Measurements from ENCODE around the gene GTPBP8. TPM values are rescaled to one million over a fixed set of nuclear protein-coding genes. Genes with fewer than 3 reads are reported as not detected.

The GTPBP8 gene
- total and polyA plus RNA-seq, 2 of the 8 experiments (the other 6 are each of a cell fraction or from before 2014, with no cell fraction given): 25.8 to 27.6 TPM

DNA sequence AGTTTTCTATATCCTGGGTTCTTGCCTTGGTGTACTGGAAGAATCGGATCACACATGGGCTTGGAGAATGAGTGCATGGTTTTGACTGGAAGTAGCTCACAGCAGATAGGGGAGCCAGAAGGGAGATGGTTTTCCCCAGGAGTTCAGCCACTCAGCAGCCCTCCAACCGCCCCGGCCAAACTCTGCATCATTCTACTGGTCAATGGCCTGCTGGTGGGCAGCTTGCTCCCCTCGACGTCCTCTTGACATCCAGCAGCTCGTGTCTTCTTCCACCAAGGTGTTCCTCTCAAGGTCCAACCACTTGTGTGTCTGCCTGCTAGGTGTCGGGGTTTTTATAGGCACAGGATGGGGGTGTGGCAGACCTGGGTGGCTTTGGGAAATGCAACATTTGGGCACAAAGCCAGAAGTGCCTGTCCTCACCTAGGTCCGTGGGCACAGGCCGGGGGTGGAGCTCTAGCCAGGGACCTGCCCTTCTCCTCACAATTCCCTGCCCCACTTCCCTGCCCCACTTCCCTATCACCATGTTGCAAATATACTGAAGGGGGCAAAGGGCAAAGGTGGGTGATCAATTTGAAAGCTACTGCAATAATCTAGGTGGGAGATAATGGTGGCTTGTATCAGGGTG, 3.0 kb upstream of the GTPBP8 start:
- Histone ChIP-seq H2BK120ac (replicated peaks; ENCODE audit: low read depth, low read length) (no peak overlapping the region), H4K8ac (ENCODE audit: extremely low read depth, insufficient read depth, low read length) (no peak overlapping the region), H4K5ac (ENCODE audit: insufficient read length, low read depth, low read length) (no peak overlapping the region), H3K79me1 (ENCODE audit: low read depth, low read length) (no peaks in the 10 kb centered on the region), H3K36me3 (ENCODE audit: control insufficient read depth in 2 of 4, insufficient read depth in 4 of 4, low read length in 3 of 4) (no peaks in the 10 kb centered on the region), H2AFZ (ENCODE audit: low read length) (no peak overlapping the region), H2BK12ac (ENCODE audit: low read depth, low read length) (no peak overlapping the region), H3K27ac (ENCODE audit: low read depth, low read length) (no peak overlapping the region), H3K4ac (replicated peaks; ENCODE audit: insufficient read length, low read depth, low read length) (no peak overlapping the region), H3K14ac (ENCODE audit: insufficient read length) (no peak overlapping the region), H3K4me3 (ENCODE audit: extremely low read depth in 1 of 4, insufficient read depth in 2 of 4, low read depth in 3 of 4, low read length in 4 of 4) (no peak overlapping the region), H3K4me2 (ENCODE audit: insufficient read depth in 1 of 2, low read depth in 2 of 2, low read length in 2 of 2) (no peak overlapping the region), H2BK20ac (ENCODE audit: low read length) (no peak overlapping the region), H2AK5ac (ENCODE audit: low read depth, low read length) (no peak overlapping the region), H3K27me3 (replicated peaks in 1 of 4; ENCODE audit: control insufficient read depth in 3 of 4, extremely low read depth in 1 of 4, insufficient read depth in 3 of 4, low read length in 3 of 4) (no peaks in the 10 kb centered on the region; a peak in 1 of 7 replicates), H3K9ac (replicated peaks in 1 of 4; ENCODE audit: extremely low read depth in 1 of 4, low read depth in 3 of 4, low read length in 3 of 4) (no peak overlapping the region), H3K79me2 (ENCODE audit: control insufficient read depth in 1 of 2, insufficient read depth in 2 of 2, low read length in 2 of 2) (peaks cover 0 to 14% of the 10 kb centered on the region in 2 experiments; a peak in 2 of 4 replicates), H3K9me3 (ENCODE audit: insufficient read depth in 2 of 2, low read depth in 1 of 2, low read length in 1 of 2) (no peaks in the 10 kb centered on the region), H3K56ac (replicated peaks; ENCODE audit: insufficient read length, low read depth, low read length) (no peak overlapping the region), H3K4me1 (replicated peaks in 1 of 4; ENCODE audit: control insufficient read depth in 3 of 4, insufficient read depth in 4 of 4, low read length in 3 of 4) (0 out of 7 replicates have a peak, but pooled peaks cover 0 to 3% (median 0%) of the 10 kb centered on the region in 4 experiments), H2BK15ac (ENCODE audit: low read length) (no peak overlapping the region), H3K23me2 (ENCODE audit: low read depth, low read length) (no peaks in the 10 kb centered on the region), H3K23ac (ENCODE audit: insufficient read length) (no peak overlapping the region), H3K18ac (ENCODE audit: extremely low read depth, low read length) (no peak overlapping the region), H4K91ac (replicated peaks; ENCODE audit: insufficient read length, low read length) (no peak overlapping the region), H2BK5ac (ENCODE audit: low read depth, low read length) (no peak overlapping the region), H4K20me1 (replicated peaks in 1 of 2; ENCODE audit: control insufficient read depth in 1 of 2, insufficient read depth in 2 of 2, low read length in 2 of 2) (no peaks in the 10 kb centered on the region)
- WGBS, 2 experiments (ENCODE audit: extremely low coverage in 1 of 2, insufficient coverage in 1 of 2, insufficient read length in 1 of 2, insufficient replicate concordance in 2 of 2, low coverage in 1 of 2, low lambda C conversion rate in 2 of 2, missing lambda C conversion rate in 1 of 2): 94% methylated on average over 9 of the region's 9 CpGs; no CpG with 5 or more reads in 1 of the 2 experiments
- FAIRE-seq (no peak), DNase-seq (ENCODE audit: low read depth in 1 of 2, low spot score in 2 of 2) (no peak)
- CTCF ChIA-PET (ENCODE audit: partially characterized antibody): interaction anchor here (0.8 to 2.5 kb wide), 3 partner anchors 9 to 360 kb away, joined by 3 to 18 read pairs (median 4); no protein-coding TSS in a partner anchor
- POLR2A ChIA-PET (ENCODE audit: partially characterized antibody): no interaction called here
- no peak for TF ChIP-seq CBX5 (IDR thresholded peaks at IDR 0.05; ENCODE audit: low read depth, low read length)
- TF ChIP-seq NRF1 (IDR thresholded peaks at IDR 0.05; ENCODE audit: low read depth, low read length): no peak
- TF ChIP-seq POU5F1 (IDR thresholded peaks at IDR 0.05; ENCODE audit: low read depth, low read length): no peak
- TF ChIP-seq SIN3A (conservative IDR thresholded peaks at IDR 0.05 in 1 of 2, IDR thresholded peaks at IDR 0.05 in 1 of 2; ENCODE audit: low read depth in 1 of 2, low read length in 2 of 2): no peak
- TF ChIP-seq RAD21 (IDR thresholded peaks at IDR 0.05 in 1 of 2, conservative IDR thresholded peaks at IDR 0.05 in 1 of 2; ENCODE audit: low read depth in 2 of 2, low read length in 2 of 2): no peak
- no peak for TF ChIP-seq FOSL1 (IDR thresholded peaks at IDR 0.05; ENCODE audit: insufficient read depth, low read depth, low read length)
- no peak for TF ChIP-seq CBX8 (IDR thresholded peaks at IDR 0.05; ENCODE audit: borderline replicate concordance, low read depth, low read length)
- TF ChIP-seq CHD2 (IDR thresholded peaks at IDR 0.05; ENCODE audit: low read length): no peak
- TF ChIP-seq SAP30 (IDR thresholded peaks at IDR 0.05; ENCODE audit: insufficient read depth, insufficient replicate concordance, low read length): no peak
- TF ChIP-seq TBP (IDR thresholded peaks at IDR 0.05; ENCODE audit: low read depth, low read length): no peak
- no peak for TF ChIP-seq TCF12 (IDR thresholded peaks at IDR 0.05; ENCODE audit: low read depth, low read length)
- TF ChIP-seq TAF1 (IDR thresholded peaks at IDR 0.05; ENCODE audit: low read depth, low read length): no peak
- TF ChIP-seq CTBP2 (IDR thresholded peaks at IDR 0.05; ENCODE audit: borderline replicate concordance, insufficient read depth, insufficient read length, low read length): no peak
